HT1080 (cell line): Measurements from ENCODE around the gene MRPS18A. TPM values are rescaled to one million over a fixed set of nuclear protein-coding genes. Genes with fewer than 3 reads are reported as not detected.

Source experiments
- DNase-seq: peaks from one replicate; pipeline ENCODE4 v3.0.0-alpha.2; 2015; ENCODE audit warnings: low read depth
- total RNA-seq: library from RNA; depleted of rRNA; stranded (reverse); fragments of >200 nt; shearing (Covaris generic); gene quantifications from 2 replicates; pipeline ENCODE4 v1.2.3, GENCODE V29; 2014

MRPS18A gene
- total RNA-seq, 1 experiment from 2014 or later = 102 TPM

- DNase-seq = peak; percentile 18
Measured at GRCh38 chr6:43639984-43640800, 47.4 kb downstream of the MRPS18A start.

- DNase-seq = no peak
Measured at GRCh38 chr6:43636308-43636659, 51.3 kb downstream of the MRPS18A start.

GRCh38 chr6:43635387-43636307 is 51.9 kb downstream of the MRPS18A start, which contains the start of gene MAD2L1BP:
TSS of gene MAD2L1BP (plus strand) at chr6:43635840. CDS start at chr6:43635876, 36 bp downstream.
- peak; percentile 58 for DNase-seq

- DNase-seq = no peak
Measured at GRCh38 chr6:43634702-43635303, 52.8 kb downstream of the MRPS18A start.

GRCh38 chr6:43633002-43633401 is 54.6 kb downstream of the MRPS18A start:
- DNase-seq = peak; percentile 26

DNA sequence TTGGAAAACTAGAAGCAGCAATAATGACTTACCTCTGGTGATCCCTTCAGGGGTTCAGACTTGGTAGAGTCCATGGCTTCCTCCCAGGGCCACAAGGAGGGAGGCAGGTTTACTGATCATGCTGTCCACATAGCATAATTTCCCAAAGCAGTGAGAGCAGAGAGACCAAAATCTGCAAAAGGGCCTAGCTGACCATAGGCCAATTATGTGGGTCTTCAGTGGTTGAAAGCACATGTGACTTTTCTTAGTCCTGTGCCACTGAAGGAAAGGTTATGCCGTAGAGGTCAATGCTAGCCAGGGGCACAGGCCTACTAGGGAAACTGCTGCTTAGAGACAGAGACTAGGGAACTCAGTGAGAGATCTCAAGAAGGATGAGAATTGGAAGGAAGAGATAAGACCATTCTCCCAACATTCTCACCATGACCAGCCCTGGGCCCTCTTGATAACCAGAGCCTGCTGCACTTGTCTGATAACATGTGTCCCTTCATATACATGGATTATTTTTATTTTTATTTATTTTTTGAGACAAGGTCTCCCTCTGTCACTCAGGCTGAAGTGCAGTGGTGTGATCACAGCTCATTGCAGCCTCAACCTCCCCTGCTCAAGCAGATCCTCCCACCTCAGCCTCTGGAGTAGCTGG is 56.5 kb downstream of the MRPS18A start:
- DNase-seq = no peak

DNA sequence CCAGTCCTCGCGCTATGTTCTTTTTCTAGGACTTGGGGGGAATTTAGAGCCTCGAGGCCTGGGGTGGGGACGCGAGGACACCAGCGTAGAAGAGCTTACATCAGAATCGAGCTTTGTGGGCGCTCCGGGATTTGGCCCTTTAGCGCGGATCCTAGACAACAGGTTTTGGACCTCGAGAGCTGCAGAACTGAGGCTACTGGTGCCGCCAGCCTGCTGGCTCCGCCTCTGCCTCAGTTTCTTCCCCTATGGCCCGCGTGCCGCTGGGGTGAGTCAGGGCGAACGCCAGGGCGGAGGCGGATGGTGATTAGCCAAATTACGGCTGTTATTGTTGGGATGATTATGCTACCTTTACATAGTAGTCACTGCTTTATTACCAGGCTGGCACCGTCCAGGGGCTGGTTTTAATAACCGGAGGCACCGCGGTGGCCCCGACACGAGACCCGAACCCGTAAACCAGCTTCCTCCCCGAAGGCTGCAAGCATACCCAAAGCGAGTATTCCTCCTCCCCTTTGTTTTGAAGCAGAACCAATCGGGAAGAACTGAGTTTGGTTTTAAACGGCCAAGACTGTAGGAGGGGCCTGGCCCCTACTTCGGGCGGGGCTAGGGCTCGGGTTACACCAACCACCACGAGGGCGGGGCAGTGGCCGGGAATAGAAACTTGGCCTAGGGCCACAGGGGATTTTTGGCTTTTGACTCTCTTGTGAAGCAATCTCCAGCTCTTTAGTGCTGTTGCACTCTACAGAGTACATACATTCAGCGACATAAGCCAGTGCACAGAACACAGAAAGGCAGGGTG is 57.9 kb downstream of the MRPS18A start:
- DNase-seq = peak; percentile 97

- peak; percentile 98 for DNase-seq
Measured at GRCh38 chr6:43629104-43629504, 58.5 kb downstream of the MRPS18A start, which contains the start of gene GTPBP2. TSS of gene GTPBP2 (minus strand) at chr6:43629264. CDS start at chr6:43629162, 102 bp downstream.

GRCh38 chr6:43628393-43629103 is 59.0 kb downstream of the MRPS18A start:
- DNase-seq = peak; percentile 33

- peak; percentile 90 for DNase-seq
Measured at GRCh38 chr6:43627008-43627825, 60.4 kb downstream of the MRPS18A start.

DNA sequence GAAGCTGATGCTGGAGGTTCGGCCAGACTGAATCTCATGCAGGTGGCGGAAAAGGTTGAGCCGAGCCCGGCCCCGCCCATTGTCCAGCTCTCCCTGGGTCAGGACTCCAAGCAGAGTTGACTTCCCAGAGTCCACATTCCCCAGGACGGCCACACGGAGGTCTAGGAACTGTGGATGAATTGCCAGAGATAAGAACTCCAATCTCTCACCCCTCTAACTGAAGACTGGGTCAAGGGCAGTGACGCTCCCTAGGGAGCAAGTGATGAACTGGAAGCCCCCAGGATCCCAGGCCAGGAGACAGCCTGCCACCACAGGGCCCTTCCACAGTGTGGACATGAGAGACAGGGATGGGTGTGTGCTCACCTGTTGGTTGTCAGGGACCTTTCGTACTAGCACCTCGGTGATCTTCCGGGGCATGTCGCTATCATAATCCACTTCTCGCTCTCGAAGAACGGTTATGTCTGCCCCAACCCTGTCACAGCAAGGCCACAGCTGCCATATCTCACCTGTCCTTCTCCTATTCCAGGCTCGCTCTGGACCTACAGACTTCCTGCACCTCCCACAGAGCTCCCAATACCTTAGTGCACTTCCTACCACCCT is 62.1 kb downstream of the MRPS18A start:
- no peak for DNase-seq

GRCh38 chr6:43624786-43625288 is 62.8 kb downstream of the MRPS18A start:
- DNase-seq = no peak

DNA sequence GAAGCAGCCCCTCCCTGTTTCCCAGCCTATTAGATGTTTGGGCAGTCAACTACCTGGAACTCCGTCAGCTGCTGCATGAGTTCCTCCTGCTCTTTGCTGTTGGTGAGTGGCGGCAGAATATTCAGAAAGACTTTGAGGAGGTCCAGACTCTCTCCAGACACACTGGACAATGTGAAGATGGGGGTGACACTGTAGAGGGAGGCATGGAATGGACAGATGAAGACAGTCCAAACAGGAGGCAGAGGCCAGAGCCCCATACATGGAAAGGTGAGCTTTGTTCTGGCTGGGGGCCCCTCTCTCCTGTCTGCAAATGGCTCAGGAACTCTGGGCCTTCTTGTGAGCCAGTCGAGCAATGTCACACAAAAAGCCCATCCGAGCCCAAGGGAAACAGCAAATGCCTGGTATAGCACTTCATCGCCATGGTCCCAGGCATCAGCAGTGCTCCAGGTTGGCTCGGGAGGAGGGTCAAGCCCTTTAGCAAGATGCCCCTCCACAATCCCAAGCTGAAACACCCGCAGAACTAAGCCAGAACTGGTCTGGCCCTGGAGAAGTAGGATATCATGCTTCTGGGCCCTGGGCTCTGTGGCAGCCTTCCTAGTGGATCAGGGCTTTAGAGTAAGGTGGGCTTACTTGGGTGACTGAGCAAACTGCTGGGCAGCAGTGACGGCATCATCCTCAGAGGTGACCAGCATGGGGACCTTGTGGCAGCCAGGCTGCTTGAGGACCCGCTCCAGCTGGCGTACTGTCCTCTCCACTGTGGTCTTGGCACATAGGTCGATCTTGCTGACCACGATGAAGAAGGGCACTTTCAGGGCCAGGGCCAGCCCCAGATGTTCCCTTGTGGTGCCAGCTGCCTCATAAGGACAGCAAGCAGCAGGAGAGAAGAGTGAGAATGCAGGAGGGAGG is 63.5 kb downstream of the MRPS18A start:
- DNase-seq = no peak

- DNase-seq = no peak
Measured at GRCh38 chr6:43622541-43622940, 65.0 kb downstream of the MRPS18A start.

DNA sequence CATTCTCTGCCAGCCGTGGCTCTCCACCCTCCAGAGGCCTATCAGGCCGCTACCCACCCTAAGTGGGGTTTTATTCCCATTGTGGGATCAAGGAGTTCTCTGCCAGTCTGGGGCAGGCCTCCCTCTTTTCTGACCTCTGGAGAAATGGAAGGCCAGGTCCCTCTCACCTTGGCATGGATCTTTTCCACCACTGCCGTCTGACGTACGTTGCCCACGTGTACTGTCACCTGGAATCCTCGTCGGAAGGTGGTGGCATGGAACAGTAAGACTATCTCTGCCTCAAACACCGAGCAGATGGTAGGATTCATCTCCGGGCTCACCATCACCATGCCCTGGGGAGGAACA is 65.8 kb downstream of the MRPS18A start:
- no peak for DNase-seq
